GM21367 (cell line): Measurements from ENCODE around the gene SH3TC2.

ENCODE experiments used
- ATAC-seq: cut with Tn5 transposase; IDR thresholded peaks from one replicate; pipeline ENCODE4 v1.9.1; 2021; ENCODE audit not compliant: unreplicated experiment

SH3TC2 gene

DNA sequence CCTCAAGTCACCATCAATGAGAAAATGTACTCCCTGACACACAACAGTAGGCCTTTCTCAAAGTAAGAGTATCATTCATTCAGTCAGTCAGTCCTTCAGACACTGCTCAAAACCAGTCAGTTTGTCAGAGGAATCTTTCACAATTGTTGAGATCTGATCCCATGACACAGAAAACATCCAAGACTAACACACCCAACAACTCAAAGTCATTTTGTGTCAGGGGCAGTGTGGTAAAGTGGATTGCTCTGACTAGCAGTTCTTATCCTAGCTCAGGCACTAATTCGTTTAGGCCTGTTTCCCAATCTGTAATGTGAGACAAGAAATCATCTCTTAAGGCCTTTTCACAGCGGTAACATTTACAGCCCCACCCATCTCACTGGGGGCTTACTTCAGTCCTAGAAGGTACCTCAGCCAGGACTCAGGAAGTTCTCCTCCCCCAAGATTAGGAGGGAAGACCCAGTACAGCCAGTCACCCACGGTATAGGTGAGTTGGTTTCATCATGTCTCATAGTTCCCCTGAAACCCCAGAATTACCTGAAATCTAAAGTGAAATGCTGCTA is 31.9 kb downstream of the SH3TC2 start:
- no peak for ATAC-seq

GRCh38 chr5:149030392-149030791 is 32.5 kb downstream of the SH3TC2 start:
- no peak for ATAC-seq

DNA sequence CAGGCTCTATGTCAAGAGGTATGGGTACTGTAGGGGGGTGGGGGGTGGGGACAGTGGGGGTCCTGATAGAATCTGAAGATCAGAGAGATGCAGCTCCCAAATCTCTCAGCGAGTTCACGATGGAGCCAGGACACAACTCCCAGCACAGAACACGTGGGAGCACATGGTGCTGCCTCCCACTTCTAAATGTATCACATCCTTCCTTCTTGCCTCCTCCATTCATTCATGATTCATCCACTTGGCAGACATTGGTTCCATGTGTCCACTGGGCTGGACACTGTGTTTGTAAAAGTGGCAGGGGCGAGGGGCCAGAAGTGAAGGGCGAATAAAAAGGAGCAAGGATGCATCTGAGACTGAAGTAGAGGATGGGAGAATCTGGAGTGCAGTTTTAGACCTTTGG is 33.9 kb downstream of the SH3TC2 start:
- ATAC-seq: no peak

GRCh38 chr5:149028161-149028560 is 34.7 kb downstream of the SH3TC2 start:
- no peak for ATAC-seq

DNA sequence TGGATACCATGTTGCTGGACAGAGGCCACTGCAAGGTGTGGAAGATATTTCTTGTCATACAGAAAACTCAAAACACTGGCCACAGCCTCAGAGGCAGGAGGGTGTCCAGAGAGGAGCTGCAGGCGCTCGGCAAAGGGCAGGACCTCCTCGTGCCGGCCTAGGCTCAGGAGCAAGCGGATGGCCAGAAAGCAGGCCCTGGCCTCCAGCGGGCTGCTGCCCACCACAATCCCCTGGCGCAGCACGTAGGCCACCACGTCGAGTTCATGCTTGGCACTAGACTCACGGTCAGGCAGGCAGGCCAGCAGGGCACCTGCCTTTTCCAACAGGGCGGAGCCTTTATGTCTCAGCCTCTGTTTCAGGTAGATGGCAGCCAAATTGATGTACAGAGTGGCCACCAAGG is 35.2 kb downstream of the SH3TC2 start:
- ATAC-seq: no peak

DNA sequence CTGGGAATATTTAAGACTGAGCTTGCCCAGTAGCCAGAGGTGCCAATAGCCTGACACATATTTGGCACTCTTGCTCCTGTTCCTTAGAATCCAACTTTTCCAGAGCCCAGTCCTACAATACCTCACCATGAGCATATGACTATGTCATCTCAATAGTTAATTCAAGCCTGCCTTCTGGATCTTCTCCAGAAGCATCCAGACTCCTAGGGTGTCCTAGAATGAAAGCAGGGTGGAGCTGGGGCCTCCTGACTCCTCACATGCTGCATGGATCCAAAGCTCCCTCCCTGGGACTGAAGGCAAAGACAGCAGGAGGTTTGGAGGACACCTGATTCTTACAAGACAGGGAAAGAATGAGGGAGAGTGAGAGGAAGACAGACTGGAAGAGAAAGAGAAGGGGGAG is 37.9 kb downstream of the SH3TC2 start:
- ATAC-seq: no peak

DNA sequence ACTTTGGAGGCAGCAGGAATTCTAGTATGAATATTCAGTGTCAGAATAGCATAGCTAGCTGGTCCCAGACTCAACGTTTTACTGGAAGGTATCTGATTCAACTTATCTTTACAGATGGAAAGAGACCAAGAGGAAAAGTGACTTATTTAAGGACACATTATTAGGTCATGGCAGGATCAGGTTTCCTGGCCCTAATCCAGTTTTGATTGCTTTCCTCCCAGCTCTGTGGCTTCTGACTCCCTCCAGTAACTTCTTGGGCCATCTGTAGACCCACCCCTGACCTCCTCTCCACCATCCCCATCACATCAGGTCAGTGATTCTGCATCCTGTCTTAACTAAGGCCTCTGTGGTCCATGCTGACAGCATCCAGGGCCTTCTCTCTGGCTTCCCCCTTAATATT is 38.4 kb downstream of the SH3TC2 start:
- no peak for ATAC-seq

- no peak for ATAC-seq
Observed at GRCh38 chr5:149022200-149022599, 40.7 kb downstream of the SH3TC2 start.

- ATAC-seq: no peak
Observed at GRCh38 chr5:149019679-149020078, 43.2 kb downstream of the SH3TC2 start.

DNA sequence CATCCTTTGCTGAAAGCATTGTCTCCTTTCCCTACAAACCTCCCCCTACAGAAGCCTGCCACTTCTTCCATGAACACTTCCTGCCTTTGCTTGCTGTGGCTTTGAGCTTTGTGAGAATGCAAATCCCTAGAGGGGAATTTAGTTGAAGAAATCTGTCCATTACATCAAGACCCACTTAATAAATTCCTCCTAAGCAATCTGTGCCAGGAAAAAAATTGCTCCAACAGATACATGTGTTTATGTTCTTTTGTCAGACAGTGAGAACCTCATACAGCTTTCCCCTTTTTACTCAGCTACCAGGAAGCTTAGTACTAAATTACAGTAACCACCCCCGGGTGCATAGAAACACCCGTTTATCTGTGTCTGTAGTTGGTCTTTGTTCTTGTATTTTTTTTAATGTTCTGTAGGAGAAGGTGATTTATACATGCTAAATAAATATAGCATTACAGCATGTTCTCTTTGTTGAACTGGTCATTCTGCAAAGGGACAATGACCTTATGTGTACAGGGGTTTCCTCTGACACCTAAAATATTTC is 43.9 kb downstream of the SH3TC2 start:
- no peak for ATAC-seq

DNA sequence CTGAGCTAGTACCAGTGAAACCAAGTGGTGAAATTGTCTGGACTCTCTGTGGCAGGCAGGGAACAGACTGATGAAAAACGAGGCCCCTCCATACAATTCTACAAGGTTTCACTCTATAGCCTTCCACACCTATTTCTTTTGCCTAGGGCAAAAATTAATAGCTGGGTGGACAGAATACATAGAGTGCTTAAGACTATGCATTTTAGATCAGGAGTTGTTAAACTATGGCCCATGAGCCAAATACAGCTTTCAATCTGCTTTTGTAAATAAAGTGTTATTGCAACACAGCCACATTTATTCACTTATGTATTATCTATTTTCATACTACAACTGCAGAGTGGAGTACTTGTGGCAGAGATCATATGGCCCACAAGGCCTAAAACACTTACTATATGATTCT is 45.2 kb downstream of the SH3TC2 start:
- ATAC-seq: no peak

DNA sequence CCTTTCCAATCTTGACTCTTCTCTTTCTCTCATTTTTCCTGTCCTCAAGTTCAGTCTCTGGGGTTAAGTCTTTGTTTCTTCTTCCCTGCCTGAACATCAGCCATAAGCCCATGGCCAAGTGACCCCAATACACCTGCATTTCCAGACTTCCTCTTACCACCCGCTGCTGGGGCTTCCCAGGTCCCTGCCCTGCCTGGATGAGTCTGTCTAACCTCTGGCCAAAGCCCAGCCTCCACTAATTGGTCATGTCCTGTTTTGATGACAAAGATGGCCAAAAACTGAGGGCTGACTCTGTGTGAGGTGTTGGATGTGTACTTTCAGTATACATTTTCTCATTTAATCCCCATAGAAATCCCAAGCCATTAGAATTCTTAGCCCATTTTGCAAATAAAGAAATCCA is 47.3 kb downstream of the SH3TC2 start:
- ATAC-seq: no peak

- no peak for ATAC-seq
Observed at GRCh38 chr5:149015126-149015525, 47.7 kb downstream of the SH3TC2 start.

- ATAC-seq: no peak
Observed at GRCh38 chr5:149014571-149015031, 48.3 kb downstream of the SH3TC2 start.

GRCh38 chr5:149013796-149014195 is 49.1 kb downstream of the SH3TC2 start:
- no peak for ATAC-seq

DNA sequence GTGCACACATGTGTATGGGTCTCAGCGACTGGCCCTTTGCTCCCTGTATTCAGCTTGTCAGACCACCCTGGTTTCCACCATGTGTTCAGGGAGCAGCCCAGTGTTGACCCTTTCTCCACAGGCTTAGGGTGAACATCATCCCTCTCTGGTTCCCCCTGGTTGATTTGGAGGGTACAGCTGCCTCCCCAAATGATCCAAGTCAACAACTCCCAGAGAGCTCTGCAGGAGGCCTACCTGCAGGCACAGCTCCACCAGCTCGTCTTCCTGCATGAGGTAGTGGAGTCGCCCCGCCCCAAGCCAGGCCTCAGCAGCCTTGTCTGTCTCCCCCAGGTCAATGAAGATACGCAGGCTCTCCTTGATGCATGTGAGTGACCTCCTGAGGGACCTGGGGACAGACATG is 50.5 kb downstream of the SH3TC2 start:
- ATAC-seq: no peak

DNA sequence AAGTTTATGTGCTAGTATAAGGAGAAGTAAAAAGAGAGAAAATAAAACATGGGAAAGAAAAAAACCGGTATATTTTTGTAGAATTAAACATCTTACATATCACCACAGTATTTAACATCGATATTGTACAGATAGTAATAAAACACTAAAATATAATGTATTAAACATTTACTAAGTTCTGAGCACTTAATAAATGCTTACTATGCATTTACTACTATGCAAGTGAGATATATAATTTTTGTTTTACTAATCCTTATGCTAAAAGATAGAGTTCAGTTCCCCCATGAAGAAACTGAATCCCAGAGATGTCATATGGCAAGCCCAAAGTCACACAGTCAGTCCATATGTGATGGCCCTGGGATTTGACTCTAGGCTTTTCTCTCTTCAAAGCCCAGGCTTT is 51.1 kb downstream of the SH3TC2 start:
- no peak for ATAC-seq

GRCh38 chr5:149011084-149011483 is 51.8 kb downstream of the SH3TC2 start:
- no peak for ATAC-seq

GRCh38 chr5:149007174-149007573 is 55.7 kb downstream of the SH3TC2 start:
- ATAC-seq: no peak

DNA sequence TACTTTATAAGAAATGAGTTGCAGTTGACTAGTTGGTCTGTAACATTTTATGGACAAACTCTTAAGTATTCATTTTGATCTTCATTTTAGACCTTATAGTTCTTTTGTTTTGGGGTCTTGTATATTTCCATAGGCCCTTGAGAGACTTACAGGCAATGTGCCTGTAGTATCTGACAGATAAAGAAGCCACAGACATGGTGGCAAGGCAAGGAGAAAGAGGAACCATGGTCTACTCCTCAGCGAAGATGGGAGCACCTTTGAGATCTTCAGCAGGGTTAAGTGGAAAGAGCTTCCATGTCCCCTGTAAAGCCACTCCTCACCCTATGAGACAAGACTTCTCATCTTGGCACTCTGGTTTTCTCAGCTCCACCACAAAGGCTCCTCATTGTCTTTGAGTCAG is 56.4 kb downstream of the SH3TC2 start:
- ATAC-seq: no peak

- no peak for ATAC-seq
Observed at GRCh38 chr5:149005077-149005892, 57.6 kb downstream of the SH3TC2 start.

DNA sequence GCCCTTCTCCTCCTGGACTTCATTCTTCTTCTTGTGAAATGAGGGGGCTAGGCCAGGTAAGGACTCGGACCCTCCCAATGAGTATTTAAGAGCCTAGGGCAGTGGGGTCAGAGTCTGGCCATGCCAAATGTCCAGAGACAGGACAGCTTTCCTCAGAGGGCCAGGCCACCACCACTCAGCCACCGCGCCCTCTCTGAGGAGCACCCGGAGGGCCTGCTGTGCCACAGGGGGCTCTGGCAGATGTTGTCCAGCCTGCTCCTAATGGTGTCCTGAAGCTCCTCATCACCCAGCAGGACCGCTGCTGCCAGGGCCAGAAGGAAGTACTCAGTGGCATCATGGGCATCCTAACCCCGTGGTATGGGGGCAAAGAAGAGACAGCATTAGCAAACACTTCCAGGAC is 58.3 kb downstream of the SH3TC2 start:
- no peak for ATAC-seq
